Measurements from ENCODE around the gene ARMC12.

Gene ARMC12

GRCh38 chr6:35739645-35740524, 3.1 kb downstream of the ARMC12 start:
- TF ChIP-seq ZNF274 (IDR thresholded peaks at IDR 0.05; ENCODE audit: low read depth, low read length): no peak
- TF ChIP-seq YY1 (IDR thresholded peaks at IDR 0.05; ENCODE audit: insufficient read depth, insufficient read length): no peak
- TF ChIP-seq SUZ12 (IDR thresholded peaks at IDR 0.05; ENCODE audit: extremely low read depth, insufficient read depth, insufficient read length): no peak
- no peak for DNase-seq (ENCODE audit: low read depth, low spot score)
- no peak overlapping the region for H3K4me3 ChIP-seq (ENCODE audit: insufficient read length, low read depth)
- H3K9ac ChIP-seq (ENCODE audit: insufficient read length, low read depth): peak overlapping the region; percentile 46
- peaks cover 15% of the 10 kb centered on the region for H3K4me1 ChIP-seq (ENCODE audit: insufficient read depth, insufficient read length)
- no peaks in the 10 kb centered on the region for H3K27me3 ChIP-seq (ENCODE audit: insufficient read depth, insufficient read length)
- H3K9me3 ChIP-seq (ENCODE audit: insufficient read depth, low read length): no peaks in the 10 kb centered on the region
- no peaks in the 10 kb centered on the region for H3K36me3 ChIP-seq (ENCODE audit: insufficient read depth, insufficient read length, low read length)

DNA sequence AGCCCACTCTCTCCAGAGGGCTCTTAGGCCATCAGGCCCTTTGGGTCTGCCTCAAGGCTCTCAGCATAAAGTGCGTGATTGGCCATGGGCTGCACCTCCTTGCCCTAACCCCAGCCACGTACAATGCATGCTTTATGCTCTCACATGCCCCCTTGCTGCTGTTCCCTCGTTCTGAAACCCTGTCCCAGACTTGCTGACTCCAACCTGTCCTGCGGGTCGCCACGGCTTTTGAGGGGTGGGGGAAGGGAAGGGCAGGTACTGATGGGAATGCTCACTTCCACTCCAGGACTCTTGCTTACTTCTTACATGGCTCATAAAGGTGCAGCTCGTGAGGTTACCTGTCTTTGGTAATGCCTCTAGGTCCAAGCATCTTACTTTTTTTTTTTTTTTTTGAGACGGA, 6.0 kb downstream of the ARMC12 start:
- peaks cover 8% of the 10 kb centered on the region for H3K4me1 ChIP-seq (ENCODE audit: insufficient read depth, insufficient read length)
- no peak for TF ChIP-seq YY1 (IDR thresholded peaks at IDR 0.05; ENCODE audit: insufficient read depth, insufficient read length)
- no peaks in the 10 kb centered on the region for H3K36me3 ChIP-seq (ENCODE audit: insufficient read depth, insufficient read length, low read length)
- no peak for DNase-seq (ENCODE audit: low read depth, low spot score)
- no peaks in the 10 kb centered on the region for H3K27me3 ChIP-seq (ENCODE audit: insufficient read depth, insufficient read length)
- no peak overlapping the region for H3K4me3 ChIP-seq (ENCODE audit: insufficient read length, low read depth)
- peaks cover 8% of the 10 kb centered on the region for H3K9me3 ChIP-seq (ENCODE audit: insufficient read depth, low read length)
- no peak overlapping the region for H3K9ac ChIP-seq (ENCODE audit: insufficient read length, low read depth)

GRCh38 chr6:35745509-35745908, 8.7 kb downstream of the ARMC12 start:
- Histone ChIP-seq H3K36me3 (ENCODE audit: insufficient read depth, insufficient read length, low read length) (no peaks in the 10 kb centered on the region), H3K9me3 (ENCODE audit: insufficient read depth, low read length) (peaks cover 17% of the 10 kb centered on the region), H3K4me3 (ENCODE audit: insufficient read length, low read depth) (no peak overlapping the region), H3K9ac (ENCODE audit: insufficient read length, low read depth) (no peak overlapping the region), H3K4me1 (ENCODE audit: insufficient read depth, insufficient read length) (peaks cover 6% of the 10 kb centered on the region), H3K27me3 (ENCODE audit: insufficient read depth, insufficient read length) (no peaks in the 10 kb centered on the region)
- TF ChIP-seq ZNF274 (IDR thresholded peaks at IDR 0.05; ENCODE audit: low read depth, low read length) (no peak), YY1 (IDR thresholded peaks at IDR 0.05; ENCODE audit: insufficient read depth, insufficient read length) (no peak), SUZ12 (IDR thresholded peaks at IDR 0.05; ENCODE audit: extremely low read depth, insufficient read depth, insufficient read length) (no peak)
- DNase-seq (ENCODE audit: low read depth, low spot score): no peak

GRCh38 chr6:35746516-35746915, 9.7 kb downstream of the ARMC12 start:
- H3K4me3 ChIP-seq (ENCODE audit: insufficient read length, low read depth): no peak overlapping the region
- H3K9me3 ChIP-seq (ENCODE audit: insufficient read depth, low read length): peaks cover 17% of the 10 kb centered on the region
- TF ChIP-seq ZNF274 (IDR thresholded peaks at IDR 0.05; ENCODE audit: low read depth, low read length) (no peak), SUZ12 (IDR thresholded peaks at IDR 0.05; ENCODE audit: extremely low read depth, insufficient read depth, insufficient read length) (no peak), YY1 (IDR thresholded peaks at IDR 0.05; ENCODE audit: insufficient read depth, insufficient read length) (no peak)
- no peak overlapping the region for H3K9ac ChIP-seq (ENCODE audit: insufficient read length, low read depth)
- no peaks in the 10 kb centered on the region for H3K36me3 ChIP-seq (ENCODE audit: insufficient read depth, insufficient read length, low read length)
- no peak for DNase-seq (ENCODE audit: low read depth, low spot score)
- peaks cover 6% of the 10 kb centered on the region for H3K4me1 ChIP-seq (ENCODE audit: insufficient read depth, insufficient read length)
- no peaks in the 10 kb centered on the region for H3K27me3 ChIP-seq (ENCODE audit: insufficient read depth, insufficient read length)

DNA sequence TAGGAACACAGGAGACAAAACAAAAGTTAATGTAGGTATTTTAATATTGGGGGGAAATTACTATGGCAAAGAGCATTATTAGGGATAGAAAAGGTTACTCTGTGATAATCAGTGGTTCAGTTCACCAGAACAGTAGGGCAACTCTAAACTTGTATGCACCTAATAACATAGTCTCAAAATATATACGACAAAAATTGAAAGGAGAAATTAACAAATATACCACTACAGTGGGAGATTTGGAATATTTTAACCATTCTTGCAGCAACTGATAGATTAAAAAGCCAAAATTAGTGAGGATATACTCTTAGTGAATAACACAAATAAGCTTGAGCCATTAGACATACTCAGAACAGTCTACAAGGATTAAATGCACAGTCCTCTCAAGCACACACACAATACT, 11.0 kb downstream of the ARMC12 start:
- no peak overlapping the region for H3K9ac ChIP-seq (ENCODE audit: insufficient read length, low read depth)
- H3K9me3 ChIP-seq (ENCODE audit: insufficient read depth, low read length): peaks cover 17% of the 10 kb centered on the region
- H3K4me1 ChIP-seq (ENCODE audit: insufficient read depth, insufficient read length): peaks cover 3% of the 10 kb centered on the region
- H3K4me3 ChIP-seq (ENCODE audit: insufficient read length, low read depth): no peak overlapping the region
- TF ChIP-seq SUZ12 (IDR thresholded peaks at IDR 0.05; ENCODE audit: extremely low read depth, insufficient read depth, insufficient read length) (no peak), YY1 (IDR thresholded peaks at IDR 0.05; ENCODE audit: insufficient read depth, insufficient read length) (no peak), ZNF274 (IDR thresholded peaks at IDR 0.05; ENCODE audit: low read depth, low read length) (no peak)
- no peak for DNase-seq (ENCODE audit: low read depth, low spot score)
- H3K36me3 ChIP-seq (ENCODE audit: insufficient read depth, insufficient read length, low read length): no peaks in the 10 kb centered on the region
- no peaks in the 10 kb centered on the region for H3K27me3 ChIP-seq (ENCODE audit: insufficient read depth, insufficient read length)

- TF ChIP-seq SUZ12 (IDR thresholded peaks at IDR 0.05; ENCODE audit: extremely low read depth, insufficient read depth, insufficient read length) (no peak), YY1 (IDR thresholded peaks at IDR 0.05; ENCODE audit: insufficient read depth, insufficient read length) (no peak), ZNF274 (IDR thresholded peaks at IDR 0.05; ENCODE audit: low read depth, low read length) (no peak)
- Histone ChIP-seq H3K4me3 (ENCODE audit: insufficient read length, low read depth) (no peak overlapping the region), H3K4me1 (ENCODE audit: insufficient read depth, insufficient read length) (peaks cover 9% of the 10 kb centered on the region), H3K9ac (ENCODE audit: insufficient read length, low read depth) (no peak overlapping the region), H3K36me3 (ENCODE audit: insufficient read depth, insufficient read length, low read length) (no peaks in the 10 kb centered on the region), H3K27me3 (ENCODE audit: insufficient read depth, insufficient read length) (no peaks in the 10 kb centered on the region), H3K9me3 (ENCODE audit: insufficient read depth, low read length) (peaks cover 17% of the 10 kb centered on the region)
- DNase-seq (ENCODE audit: low read depth, low spot score): no peak
These were observed 13.7 kb downstream of the ARMC12 start for GRCh38 chr6:35750557-35750956.

DNA sequence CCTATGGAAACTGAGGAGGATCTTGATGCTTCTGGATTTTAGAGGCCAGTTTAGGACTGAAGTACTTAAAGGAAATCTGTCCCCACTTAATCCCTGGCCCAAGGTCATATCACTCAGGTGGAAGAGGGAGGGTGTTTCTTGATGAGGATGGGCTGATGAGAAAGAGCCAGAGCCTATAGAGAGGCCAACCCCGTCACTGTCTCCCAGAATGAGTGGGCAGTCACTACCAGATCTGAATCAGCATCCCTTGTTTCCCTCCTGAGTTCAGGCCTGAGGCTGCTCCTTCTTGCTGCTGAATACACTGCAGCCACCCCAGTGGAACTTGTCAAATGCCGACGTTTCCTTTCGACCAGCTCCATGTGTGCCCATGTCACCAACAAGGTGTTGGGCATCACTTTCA, 14.8 kb downstream of the ARMC12 start:
- TF ChIP-seq SUZ12 (IDR thresholded peaks at IDR 0.05; ENCODE audit: extremely low read depth, insufficient read depth, insufficient read length) (no peak), YY1 (IDR thresholded peaks at IDR 0.05; ENCODE audit: insufficient read depth, insufficient read length) (no peak), ZNF274 (IDR thresholded peaks at IDR 0.05; ENCODE audit: low read depth, low read length) (no peak)
- Histone ChIP-seq H3K9me3 (ENCODE audit: insufficient read depth, low read length) (peaks cover 17% of the 10 kb centered on the region), H3K36me3 (ENCODE audit: insufficient read depth, insufficient read length, low read length) (no peaks in the 10 kb centered on the region), H3K4me3 (ENCODE audit: insufficient read length, low read depth) (no peak overlapping the region), H3K27me3 (ENCODE audit: insufficient read depth, insufficient read length) (no peaks in the 10 kb centered on the region), H3K9ac (ENCODE audit: insufficient read length, low read depth) (no peak overlapping the region), H3K4me1 (ENCODE audit: insufficient read depth, insufficient read length) (peaks cover 9% of the 10 kb centered on the region)
- DNase-seq (ENCODE audit: low read depth, low spot score): no peak

Measured in NT2/D1 (cell line).